HEK293T (cell line): ENCODE results near the gene GIPC2.

Experiments used
- CTCF ChIA-PET: fragments of 350-600 bp; formaldehyde crosslinking; extraction: SDS; loops from one replicate; lab custom pipeline; 2021; ENCODE audit warnings: antibody characterized with exemption, inconsistent platforms; lab: Yijun Ruan, JAX
- POLR2A ChIA-PET: fragments of 350-600 bp; formaldehyde crosslinking; extraction: SDS; loops from one replicate; lab custom pipeline; 2020; ENCODE audit warnings: antibody characterized with exemption, inconsistent platforms; lab: Yijun Ruan, JAX
- DNase-seq: peaks from one replicate; pipeline ENCODE4 v3.0.0; 2012; ENCODE audit warnings: mixed read lengths; ENCODE audit errors: extremely low spot score
- ARNT ChIP-seq: fragments of 450-650 bp; IDR thresholded peaks from 2 replicates; pipeline ENCODE4 v1.6.1; 2017; ENCODE audit warnings: mild to moderate bottlenecking
- BHLHE40 ChIP-seq: fragments of 450-650 bp; IDR thresholded peaks from 2 replicates; pipeline ENCODE4 v1.6.1; 2016; ENCODE audit warnings: mild to moderate bottlenecking, moderate library complexity, borderline replicate concordance
- CTBP1 ChIP-seq: fragments of 450-650 bp; IDR thresholded peaks from 2 replicates; pipeline ENCODE4 v1.6.1; 2016; ENCODE audit warnings: borderline replicate concordance
- ELF4 ChIP-seq: fragments of 450-650 bp; IDR thresholded peaks from 2 replicates; pipeline ENCODE4 v1.6.1; 2017; ENCODE audit warnings: antibody characterized with exemption
- FOXA1 ChIP-seq: fragments of 450-650 bp; IDR thresholded peaks from 2 replicates; pipeline ENCODE4 v1.6.1; 2016; ENCODE audit warnings: mild to moderate bottlenecking
- FOXK2 ChIP-seq: fragments of 450-650 bp; IDR thresholded peaks from 2 replicates; pipeline ENCODE4 v1.6.1; 2016; ENCODE audit warnings: mild to moderate bottlenecking
- FOXM1 ChIP-seq: fragments of 450-650 bp; IDR thresholded peaks from 2 replicates; pipeline ENCODE4 v1.6.1; 2017; ENCODE audit warnings: mild to moderate bottlenecking, borderline replicate concordance
- HDGF ChIP-seq: fragments of 450-650 bp; IDR thresholded peaks from 2 replicates; pipeline ENCODE4 v1.6.1; 2017; ENCODE audit warnings: antibody characterized with exemption, borderline replicate concordance
- L3MBTL2 ChIP-seq: fragments of 450-650 bp; conservative IDR thresholded peaks from 2 replicates; pipeline ENCODE4 v1.6.1; 2016; ENCODE audit warnings: mild to moderate bottlenecking
- LEF1 ChIP-seq: fragments of 450-650 bp; IDR thresholded peaks from 2 replicates; pipeline ENCODE4 v1.6.1; 2017; ENCODE audit warnings: mild to moderate bottlenecking, borderline replicate concordance
- NFRKB ChIP-seq: fragments of 450-650 bp; IDR thresholded peaks from 2 replicates; pipeline ENCODE4 v1.6.1; 2016; ENCODE audit warnings: mild to moderate bottlenecking, moderate library complexity
- SP1 ChIP-seq: fragments of 450-650 bp; IDR thresholded peaks from 2 replicates; pipeline ENCODE4 v1.6.1; 2017
- SUZ12 ChIP-seq: fragments of 450-650 bp; IDR thresholded peaks from 2 replicates; pipeline ENCODE4 v1.6.1; 2016; ENCODE audit warnings: mild to moderate bottlenecking
- TARDBP ChIP-seq: fragments of 450-650 bp; IDR thresholded peaks from 2 replicates; pipeline ENCODE4 v1.6.1; 2016
- ZNF384 ChIP-seq: fragments of 450-650 bp; IDR thresholded peaks from 2 replicates; pipeline ENCODE4 v1.6.1; 2016
- TF ChIP-seq, protein P1 (sequence below): fragments of 450-650 bp; IDR thresholded peaks from 2 replicates; pipeline ENCODE4 v1.6.1; 2016

Gene GIPC2

DNA sequence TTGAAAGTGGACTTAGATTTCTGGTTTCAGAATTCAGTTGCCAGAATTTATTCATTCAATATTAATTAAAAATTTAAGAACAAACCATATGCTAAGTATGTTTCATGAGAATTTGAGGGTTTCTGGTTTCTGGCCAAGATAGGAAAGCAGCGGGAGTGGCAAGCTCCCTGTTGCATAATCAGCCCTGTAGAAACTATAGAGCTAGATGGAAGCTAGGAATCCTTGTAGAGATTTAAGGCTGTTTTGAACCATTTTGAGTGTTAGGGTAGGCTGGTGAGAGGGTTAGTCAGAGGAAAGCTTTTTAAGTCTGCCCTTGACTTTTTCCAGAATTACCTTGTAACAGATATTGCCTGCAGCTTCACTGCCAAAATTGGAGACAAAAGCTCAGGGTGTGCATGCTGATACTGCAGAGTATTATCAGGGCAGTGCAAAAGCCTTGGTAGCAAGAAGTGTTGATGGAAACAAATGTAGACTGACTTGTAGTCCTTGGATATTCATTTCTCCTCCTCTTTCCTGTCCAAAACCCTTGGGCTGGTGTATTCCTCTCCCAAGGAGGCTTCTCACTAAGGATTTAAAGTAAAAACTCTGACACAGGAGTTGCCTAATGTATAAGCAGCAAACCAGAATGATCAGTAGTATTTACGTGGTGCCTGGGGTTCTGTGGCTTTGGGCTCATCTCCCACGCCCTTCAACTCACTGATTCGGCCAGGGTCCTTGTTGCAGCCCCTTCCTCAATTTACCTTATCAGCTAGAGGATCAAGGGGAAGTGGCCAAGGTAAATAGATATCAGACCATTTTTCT, 12.6 kb upstream of the GIPC2 start:
- ChIA-PET CTCF (interaction anchor here (1.0 to 1.6 kb wide), 2 partner anchors 10 to 55 kb away, joined by 3 to 9 read pairs; no protein-coding TSS in a partner anchor), POLR2A (interaction anchor here (0.7 to 1.5 kb wide), 2 partner anchors 29 to 55 kb away, joined by 4 to 6 read pairs; partner anchors contain the start of genes DNAJB4 and FUBP1)
- TF ChIP-seq HDGF (no peak), ELF4 (no peak), ZNF384 (no peak), SUZ12 (no peak), FOXA1 (no peak), CTBP1 (no peak), FOXK2 (no peak), BHLHE40 (no peak), SP1 (no peak), TARDBP (no peak), ARNT (no peak), NFRKB (no peak)
- TF ChIP-seq, protein P1, sequence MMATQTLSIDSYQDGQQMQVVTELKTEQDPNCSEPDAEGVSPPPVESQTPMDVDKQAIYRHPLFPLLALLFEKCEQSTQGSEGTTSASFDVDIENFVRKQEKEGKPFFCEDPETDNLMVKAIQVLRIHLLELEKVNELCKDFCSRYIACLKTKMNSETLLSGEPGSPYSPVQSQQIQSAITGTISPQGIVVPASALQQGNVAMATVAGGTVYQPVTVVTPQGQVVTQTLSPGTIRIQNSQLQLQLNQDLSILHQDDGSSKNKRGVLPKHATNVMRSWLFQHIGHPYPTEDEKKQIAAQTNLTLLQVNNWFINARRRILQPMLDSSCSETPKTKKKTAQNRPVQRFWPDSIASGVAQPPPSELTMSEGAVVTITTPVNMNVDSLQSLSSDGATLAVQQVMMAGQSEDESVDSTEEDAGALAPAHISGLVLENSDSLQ = no peak
- no peak for DNase-seq

DNA sequence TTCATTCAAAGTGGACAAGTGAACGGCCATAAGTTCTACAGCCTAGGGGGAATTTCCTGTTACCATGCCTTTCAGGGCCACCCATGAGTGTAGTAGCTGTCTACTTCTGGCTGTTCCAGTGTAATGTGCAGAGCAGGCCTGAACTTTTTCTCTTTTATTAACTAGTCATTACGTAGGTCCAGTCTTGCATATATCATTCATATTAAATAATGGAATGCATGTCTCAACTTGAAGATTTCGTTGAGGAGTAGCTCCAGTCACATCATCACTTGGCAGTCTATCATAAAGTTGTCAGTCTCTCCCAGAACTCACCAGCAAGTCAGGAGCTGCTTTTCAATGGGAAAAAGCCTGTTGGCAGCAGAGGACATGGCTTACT, 12.0 kb upstream of the GIPC2 start:
- TF ChIP-seq SP1 (no peak), FOXA1 (no peak), BHLHE40 (no peak), L3MBTL2 (no peak), NFRKB (no peak), ELF4 (no peak), LEF1 (no peak)
- TF ChIP-seq, protein P1 = no peak
- DNase-seq = no peak
- ChIA-PET CTCF (interaction anchor here (1.0 to 1.6 kb wide), 2 partner anchors 9 to 54 kb away, joined by 3 to 9 read pairs; no protein-coding TSS in a partner anchor), POLR2A (interaction anchor here (1.5 kb wide), 1 partner anchor 29 kb away, joined by 6 read pairs; the partner anchor contains the start of gene DNAJB4)

DNA sequence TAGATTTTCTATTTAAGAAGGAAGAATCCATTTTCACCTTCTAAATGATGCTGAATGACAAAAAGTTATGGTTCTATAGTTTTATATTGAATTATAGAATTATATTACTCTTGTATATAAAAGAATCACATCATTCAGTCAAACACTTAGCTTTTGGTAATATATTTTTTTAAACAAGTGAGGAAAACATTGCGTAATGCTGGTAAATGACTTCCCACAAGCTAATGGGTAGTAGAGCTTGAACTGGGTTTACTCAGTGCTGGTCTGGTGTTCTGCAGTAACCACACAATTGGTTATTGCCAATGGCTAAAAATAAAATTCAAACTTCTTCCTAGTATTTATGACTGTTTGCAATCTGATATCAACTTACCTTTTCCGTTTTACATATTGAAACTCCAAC, 10.6 kb upstream of the GIPC2 start:
- no peak for DNase-seq
- ChIA-PET POLR2A (no interaction called here), CTCF (interaction anchor here (1.0 kb wide), 1 partner anchor 17 kb away, joined by 3 read pairs; no protein-coding TSS in a partner anchor)
- TF ChIP-seq LEF1 (no peak), ELF4 (no peak), BHLHE40 (no peak), ZNF384 (no peak), CTBP1 (no peak), FOXA1 (no peak)
- TF ChIP-seq, protein P1 = no peak

DNA sequence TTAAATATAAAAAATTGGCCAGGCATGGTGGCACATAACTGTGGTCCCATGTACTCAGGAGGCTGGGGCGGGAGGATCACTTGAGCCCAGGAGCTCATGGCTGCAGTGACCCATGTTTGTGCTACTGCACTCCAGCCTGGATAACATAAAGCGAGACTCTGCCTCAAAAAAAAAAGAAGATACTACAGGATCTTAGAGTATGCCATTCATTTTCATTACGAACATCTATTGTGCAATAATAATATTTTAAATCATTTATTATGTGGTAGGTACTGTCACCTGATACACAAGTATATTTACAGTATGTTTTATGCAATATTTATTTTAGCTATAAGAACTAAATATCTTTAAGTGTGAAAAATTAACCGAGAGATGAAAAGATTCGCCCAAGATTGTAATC, 9.3 kb upstream of the GIPC2 start:
- TF ChIP-seq SUZ12 = no peak
- no peak for TF ChIP-seq ARNT
- TF ChIP-seq, protein P1 = no peak
- DNase-seq = no peak
- ChIA-PET POLR2A (no interaction called here), CTCF (no interaction called here)

DNA sequence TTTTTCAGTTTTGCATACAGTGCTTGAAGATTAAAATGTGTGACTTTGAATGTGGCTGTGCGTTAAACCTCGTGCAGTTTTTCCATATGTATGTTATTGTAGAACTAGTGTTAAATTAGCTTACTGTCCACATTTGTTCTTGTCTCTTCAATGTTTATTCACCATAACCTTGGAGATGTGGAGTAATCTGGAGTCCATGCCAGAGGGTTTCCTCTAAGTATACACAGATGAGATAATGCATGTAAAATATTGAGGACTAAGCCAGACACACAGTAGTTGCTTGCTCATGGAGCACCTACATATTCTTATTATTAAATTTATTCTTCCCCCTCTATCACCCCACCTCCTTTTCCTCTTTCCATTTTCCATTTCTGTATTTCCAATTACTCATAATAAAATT, 7.7 kb upstream of the GIPC2 start:
- POLR2A ChIA-PET = no interaction called here
- CTCF ChIA-PET = no interaction called here
- no peak for DNase-seq
- TF ChIP-seq HDGF (no peak), FOXK2 (no peak), TARDBP (no peak), NFRKB (no peak), SP1 (no peak), FOXA1 (no peak), LEF1 (no peak), SUZ12 (no peak), ARNT (no peak), FOXM1 (no peak), ZNF384 (no peak), ELF4 (no peak), BHLHE40 (no peak), CTBP1 (no peak)
- TF ChIP-seq, protein P1 = no peak
